Loucy (cell line): ENCODE data around the gene NPFFR1.
A peak's percentile ranks its signal among the peaks of the same experiment; 100 is the strongest.

Experiments used
- H2AFZ ChIP-seq: fragments of 200-600 bp; sonication (generic); 2 replicates; pipeline ENCODE4 v1.6.0; 2016; ENCODE audit warnings: antibody characterized with exemption, mild to moderate bottlenecking, low read length, moderate library complexity
- H3F3A ChIP-seq: fragments of 200-600 bp; 2 replicates; pipeline ENCODE4 v1.6.0; 2016; ENCODE audit warnings: antibody characterized with exemption, low read depth, mild to moderate bottlenecking
- H3K27me3 ChIP-seq: fragments of 200-600 bp; sonication (generic); 2 replicates; pipeline ENCODE4 v1.6.1; 2014; ENCODE audit warnings: low read length, mild to moderate bottlenecking; ENCODE audit not compliant: insufficient read depth, poor library complexity, severe bottlenecking
- H3K36me3 ChIP-seq: fragments of 200-600 bp; sonication (generic); 2 replicates; pipeline ENCODE4 v1.6.1; 2016; ENCODE audit warnings: low read length; ENCODE audit not compliant: insufficient read depth
- H3K4me1 ChIP-seq: fragments of 200-600 bp; sonication (generic); 2 replicates; pipeline ENCODE4 v1.5.1; 2014; ENCODE audit warnings: low read length, mild to moderate bottlenecking; ENCODE audit not compliant: insufficient read depth, poor library complexity, severe bottlenecking
- H3K4me2 ChIP-seq: fragments of 200-600 bp; sonication (generic); 2 replicates; pipeline ENCODE4 v1.6.0; 2014; ENCODE audit warnings: antibody characterized with exemption, low read length, low read depth, mild to moderate bottlenecking; ENCODE audit not compliant: poor library complexity, severe bottlenecking
- H3K4me3 ChIP-seq: fragments of 200-600 bp; sonication (generic); 2 replicates; pipeline ENCODE4 v1.5.1; 2014; ENCODE audit warnings: low read length, mild to moderate bottlenecking, mixed read lengths; ENCODE audit not compliant: poor library complexity, severe bottlenecking
- H3K79me2 ChIP-seq: fragments of 200-600 bp; sonication (generic); 2 replicates; pipeline ENCODE4 v1.6.1; 2014; ENCODE audit warnings: low read length; ENCODE audit not compliant: insufficient read depth
- H3K9ac ChIP-seq: fragments of 200-600 bp; sonication (generic); 2 replicates; pipeline ENCODE4 v1.6.0; 2014; ENCODE audit warnings: mild to moderate bottlenecking, low read depth, low read length, moderate library complexity; ENCODE audit not compliant: poor library complexity, severe bottlenecking
- H3K9me2 ChIP-seq: fragments of 200-600 bp; sonication (generic); replicated peaks from 2 replicates; pipeline ENCODE4 v1.6.1; 2016; ENCODE audit warnings: low read depth, low read length, mixed read lengths
- H3K9me3 ChIP-seq: fragments of 200-600 bp; sonication (generic); 2 replicates; pipeline ENCODE4 v1.6.1; 2014; ENCODE audit warnings: mild to moderate bottlenecking, antibody characterized with exemption, low read length, low read depth; ENCODE audit not compliant: insufficient read depth
- H4K20me1 ChIP-seq: fragments of 200-600 bp; sonication (generic); 2 replicates; pipeline ENCODE4 v1.6.0; 2014; ENCODE audit warnings: antibody characterized with exemption, low read length, mild to moderate bottlenecking; ENCODE audit not compliant: insufficient read depth, poor library complexity, severe bottlenecking
- CTCF ChIP-seq: fragments of 200-600 bp; sonication (generic); conservative IDR thresholded peaks from 2 replicates; pipeline ENCODE4 v1.5.1; 2014; ENCODE audit warnings: mild to moderate bottlenecking, antibody characterized with exemption, low read length
- EZH2phosphoT487 ChIP-seq: fragments of 200-600 bp; IDR thresholded peaks from 2 replicates; pipeline ENCODE4 v1.6.1; 2018; ENCODE audit warnings: antibody characterized with exemption, mild to moderate bottlenecking, moderate library complexity, borderline replicate concordance

Gene NPFFR1

DNA sequence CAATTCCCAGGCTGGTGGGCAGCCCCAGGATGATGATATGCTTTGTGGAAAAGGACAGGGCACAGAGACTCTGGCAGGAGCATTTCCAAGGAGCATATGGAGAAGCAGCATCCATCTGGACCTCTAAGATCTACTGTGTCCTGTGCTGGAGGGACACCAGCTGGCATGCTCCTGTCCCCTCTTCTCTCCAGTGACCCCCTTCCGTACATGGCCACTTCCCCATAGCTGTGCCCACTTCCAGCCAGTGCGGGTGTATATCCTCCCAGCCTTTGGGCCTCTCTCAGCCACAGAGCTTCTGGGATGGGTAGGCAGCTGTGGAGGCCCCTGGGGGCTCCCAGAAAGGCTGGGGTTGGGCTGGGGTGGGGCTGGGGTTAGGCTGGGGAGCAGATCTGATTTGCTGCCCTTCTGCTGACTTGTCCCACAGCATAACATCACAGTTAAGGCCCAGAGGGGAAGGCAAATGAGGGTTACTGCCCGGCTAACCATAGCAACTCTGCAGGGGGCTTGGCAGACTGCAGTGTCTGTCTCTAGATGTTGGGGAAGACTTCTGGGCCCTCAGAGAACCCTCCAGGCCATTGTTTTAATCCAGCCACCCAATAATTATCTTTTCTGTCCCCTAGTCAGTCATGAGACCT is 6.3 kb downstream of the NPFFR1 start:
- no peaks in the 10 kb centered on the region for H3K27me3 ChIP-seq
- H3K9me2 ChIP-seq = no peaks in the 10 kb centered on the region
- TF ChIP-seq CTCF (no peak), EZH2phosphoT487 (no peak)
- H3K79me2 ChIP-seq = no peaks in the 10 kb centered on the region
- no peaks in the 10 kb centered on the region for H3K9me3 ChIP-seq
- no peak overlapping the region for H3K4me2 ChIP-seq
- no peak overlapping the region for H3K9ac ChIP-seq
- no peaks in the 10 kb centered on the region for H3K36me3 ChIP-seq
- H4K20me1 ChIP-seq = no peaks in the 10 kb centered on the region
- no peak overlapping the region for H2AFZ ChIP-seq
- H3K4me3 ChIP-seq = no peak overlapping the region
- no peaks in the 10 kb centered on the region for H3F3A ChIP-seq
- no peaks in the 10 kb centered on the region for H3K4me1 ChIP-seq

GRCh38 chr10:70274643-70275042 is 9.2 kb downstream of the NPFFR1 start:
- H3K9me3 ChIP-seq = no peaks in the 10 kb centered on the region
- H3K4me1 ChIP-seq = no peaks in the 10 kb centered on the region
- no peaks in the 10 kb centered on the region for H3K27me3 ChIP-seq
- H3K9me2 ChIP-seq = no peaks in the 10 kb centered on the region
- 0 out of 2 replicates have a peak overlapping the region, but pooled peaks have one; percentile 5 for H2AFZ ChIP-seq
- no peak overlapping the region for H3K4me2 ChIP-seq
- H3F3A ChIP-seq = no peaks in the 10 kb centered on the region
- no peaks in the 10 kb centered on the region for H3K36me3 ChIP-seq
- no peaks in the 10 kb centered on the region for H4K20me1 ChIP-seq
- TF ChIP-seq EZH2phosphoT487 (no peak), CTCF (no peak)
- no peak overlapping the region for H3K9ac ChIP-seq
- no peak overlapping the region for H3K4me3 ChIP-seq
- no peaks in the 10 kb centered on the region for H3K79me2 ChIP-seq

DNA sequence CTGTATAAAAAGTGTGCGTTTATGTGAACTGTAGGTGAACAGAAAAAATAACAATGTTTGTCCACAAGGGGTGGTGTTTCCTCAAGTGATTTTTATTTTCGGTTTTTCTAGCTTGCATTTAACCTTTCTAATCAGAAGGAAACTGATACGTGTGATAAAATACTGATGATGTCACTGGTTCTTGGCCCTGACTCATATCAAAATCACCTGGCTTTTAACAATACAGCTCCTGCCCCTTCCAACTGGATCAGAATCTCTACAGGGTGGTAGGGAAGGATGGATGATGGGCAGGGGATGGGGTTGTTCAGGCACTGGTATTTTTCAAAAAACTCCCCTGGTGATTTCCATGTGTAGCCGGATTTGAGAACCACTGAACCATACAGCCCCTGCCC is 10.9 kb downstream of the NPFFR1 start:
- H4K20me1 ChIP-seq = no peaks in the 10 kb centered on the region
- no peaks in the 10 kb centered on the region for H3K9me3 ChIP-seq
- no peak overlapping the region for H3K9ac ChIP-seq
- H3K9me2 ChIP-seq = no peaks in the 10 kb centered on the region
- TF ChIP-seq CTCF (peak; percentile 74), EZH2phosphoT487 (no peak)
- peak overlapping the region; percentile 54 for H3K4me3 ChIP-seq
- peak overlapping the region; percentile 88 for H2AFZ ChIP-seq
- no peaks in the 10 kb centered on the region for H3K4me1 ChIP-seq
- no peaks in the 10 kb centered on the region for H3K27me3 ChIP-seq
- no peaks in the 10 kb centered on the region for H3K79me2 ChIP-seq
- H3K36me3 ChIP-seq = no peaks in the 10 kb centered on the region
- H3K4me2 ChIP-seq = peak overlapping the region; percentile 67
- no peaks in the 10 kb centered on the region for H3F3A ChIP-seq
